ENCODE measurements around the gene HOXD4.

The HOXD4 gene

GRCh38 chr2:176136374-176137251 is 14.7 kb upstream of the HOXD4 start:
- peak in 1 of 42 donors; percentile 19 for DNase-seq
- intact Hi-C loops (cut with DNase I): loop anchor here (5.0 kb wide), 1 partner anchor 421 kb away; no protein-coding TSS in a partner anchor

DNA sequence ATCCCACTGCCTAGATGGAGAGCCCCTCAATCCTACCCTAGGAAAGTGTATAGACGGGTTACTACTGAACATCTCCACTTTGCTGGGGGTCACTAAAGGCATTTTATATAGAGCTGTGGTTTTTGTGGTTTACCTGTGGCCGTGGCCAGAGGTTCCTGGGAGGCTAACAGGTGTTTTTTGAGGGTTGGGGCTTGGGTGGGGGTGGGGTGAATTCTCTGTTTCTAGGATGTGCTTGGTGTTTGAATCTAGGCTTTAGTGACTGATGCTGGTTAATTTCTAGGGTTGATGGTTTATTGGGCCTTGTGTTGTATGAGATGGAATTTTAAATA is 14.1 kb upstream of the HOXD4 start:
- intact Hi-C loops (cut with DNase I): loop anchor here (5.0 kb wide), 1 partner anchor 420 kb away; no protein-coding TSS in a partner anchor
- DNase-seq: no peak

- no peak for DNase-seq
- intact Hi-C loops (cut with DNase I): loop anchor here (5.0 kb wide), 1 partner anchor 419 kb away; no protein-coding TSS in a partner anchor
These were observed 13.4 kb upstream of the HOXD4 start for GRCh38 chr2:176137906-176138305.

- intact Hi-C loops (cut with DNase I): loop anchor here (5.0 kb wide), 1 partner anchor 419 kb away; no protein-coding TSS in a partner anchor
- no peak for DNase-seq
These were observed 12.8 kb upstream of the HOXD4 start for GRCh38 chr2:176138526-176138922.

- DNase-seq: peak in 1 of 42 donors; percentile 12
- intact Hi-C loops (cut with DNase I): loop anchor here (5.0 kb wide), 1 partner anchor 418 kb away; no protein-coding TSS in a partner anchor
These were observed 12.3 kb upstream of the HOXD4 start for GRCh38 chr2:176138923-176139660.

DNA sequence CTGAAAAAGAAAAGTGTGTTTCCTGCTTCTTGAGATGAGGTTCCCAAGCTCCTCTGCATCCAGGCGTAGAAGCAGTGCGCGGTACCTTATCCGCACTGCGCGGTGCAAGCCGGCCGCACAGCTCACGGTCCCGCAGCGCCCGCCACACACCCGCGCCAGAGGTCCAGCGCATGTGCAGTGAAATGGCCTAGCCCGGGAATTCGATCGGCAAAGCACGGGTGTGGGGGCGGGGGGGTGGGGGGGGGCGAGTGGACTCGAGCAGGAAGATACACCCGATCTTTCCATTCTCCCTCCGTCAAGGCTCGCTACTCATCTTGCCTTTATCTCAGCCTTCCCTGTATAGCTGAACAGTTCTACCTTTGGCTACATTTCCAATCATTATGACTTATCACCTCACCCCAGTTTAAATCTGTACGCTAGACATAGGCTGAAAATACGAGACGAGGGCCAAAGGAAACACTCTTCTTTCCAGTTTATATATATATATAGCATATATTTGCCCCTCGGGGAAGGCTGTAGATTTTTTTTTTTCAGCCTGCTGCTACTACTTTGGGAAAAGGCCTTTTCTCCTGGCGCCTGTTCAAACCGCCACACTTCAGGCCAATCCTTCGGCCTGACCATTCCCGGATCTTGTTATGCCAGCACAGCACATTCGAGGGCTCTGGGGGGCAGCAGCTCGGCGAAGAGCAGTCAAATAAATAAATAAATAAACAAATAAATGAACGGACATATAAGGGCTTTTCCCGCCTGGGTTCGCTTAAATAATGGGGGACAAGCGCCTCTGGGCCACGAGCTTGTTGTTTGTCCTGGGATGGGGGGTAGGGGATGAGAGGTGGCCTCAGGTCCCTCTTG is 11.5 kb upstream of the HOXD4 start:
- DNase-seq: peak in 1 of 42 donors; percentile 32
- intact Hi-C loops (cut with DNase I): loop anchor here (5.0 to 10.0 kb wide), 4 partner anchors 317 to 1005 kb away; no protein-coding TSS in a partner anchor

DNA sequence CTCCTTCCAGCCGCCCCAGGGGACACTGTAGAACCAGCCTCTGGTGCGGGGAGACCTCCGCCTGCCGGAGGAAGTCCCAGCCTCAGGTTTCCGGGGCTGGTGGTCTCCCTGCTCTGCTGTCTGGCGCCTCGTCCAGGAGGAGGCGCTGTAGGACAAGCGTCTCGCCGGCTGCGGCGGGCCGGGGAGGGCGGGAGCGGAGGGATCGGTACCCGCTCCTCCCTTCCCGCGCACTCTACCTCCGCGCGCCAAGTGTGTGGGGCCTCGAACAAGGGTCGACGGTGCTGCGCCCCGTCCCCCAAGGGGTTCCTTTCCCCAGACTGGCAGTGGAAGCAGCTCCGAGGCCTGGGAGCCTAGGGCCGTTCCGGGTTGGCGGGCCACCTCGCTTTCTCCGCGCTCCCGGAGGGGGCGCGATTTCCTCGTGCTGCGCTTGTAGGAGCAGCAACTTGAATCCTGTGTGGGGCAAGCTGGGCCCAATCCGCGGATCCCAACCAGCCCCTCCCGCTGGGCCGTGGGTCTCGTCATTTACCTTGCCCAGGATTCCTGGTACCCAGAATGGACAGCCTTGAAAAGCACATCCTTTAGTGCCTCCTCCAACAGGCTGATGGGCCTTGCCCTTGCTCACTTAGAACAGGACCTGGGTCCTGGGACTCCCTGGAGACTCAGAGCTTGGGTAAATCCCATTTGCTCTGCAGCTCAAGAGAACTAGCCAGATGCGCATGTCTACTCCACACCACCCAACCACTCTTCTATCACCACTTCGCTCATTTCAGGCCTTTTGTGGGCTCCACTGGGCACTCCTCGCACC is 10.6 kb upstream of the HOXD4 start:
- intact Hi-C loops (cut with DNase I): loop anchor here (5.0 to 10.0 kb wide), 3 partner anchors 317 to 1004 kb away; no protein-coding TSS in a partner anchor
- peak; percentile 22 to 85 (median 68) for DNase-seq

DNA sequence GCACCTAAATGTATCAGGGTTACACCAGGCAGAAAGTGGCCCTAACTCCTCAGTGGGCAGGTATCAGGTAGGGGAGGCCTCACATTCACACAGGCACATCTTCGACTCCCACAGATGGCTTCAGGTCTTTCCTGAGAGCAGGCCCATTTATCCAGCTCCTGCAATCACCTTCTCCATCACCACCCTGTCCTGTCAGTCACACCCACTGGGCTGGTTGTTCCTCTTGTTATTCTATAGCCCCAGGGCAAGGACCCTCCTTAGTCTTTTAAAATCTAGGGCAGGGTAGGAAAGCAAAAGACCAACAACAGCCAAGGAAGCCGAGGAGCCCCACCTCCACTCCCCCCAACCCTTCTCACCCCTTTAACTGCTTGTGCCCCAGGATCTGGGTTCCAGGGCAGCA is 9.1 kb upstream of the HOXD4 start:
- DNase-seq: no peak
- intact Hi-C loops (cut with DNase I): loop anchor here (5.0 to 10.0 kb wide), 3 partner anchors 315 to 1003 kb away; no protein-coding TSS in a partner anchor

DNA sequence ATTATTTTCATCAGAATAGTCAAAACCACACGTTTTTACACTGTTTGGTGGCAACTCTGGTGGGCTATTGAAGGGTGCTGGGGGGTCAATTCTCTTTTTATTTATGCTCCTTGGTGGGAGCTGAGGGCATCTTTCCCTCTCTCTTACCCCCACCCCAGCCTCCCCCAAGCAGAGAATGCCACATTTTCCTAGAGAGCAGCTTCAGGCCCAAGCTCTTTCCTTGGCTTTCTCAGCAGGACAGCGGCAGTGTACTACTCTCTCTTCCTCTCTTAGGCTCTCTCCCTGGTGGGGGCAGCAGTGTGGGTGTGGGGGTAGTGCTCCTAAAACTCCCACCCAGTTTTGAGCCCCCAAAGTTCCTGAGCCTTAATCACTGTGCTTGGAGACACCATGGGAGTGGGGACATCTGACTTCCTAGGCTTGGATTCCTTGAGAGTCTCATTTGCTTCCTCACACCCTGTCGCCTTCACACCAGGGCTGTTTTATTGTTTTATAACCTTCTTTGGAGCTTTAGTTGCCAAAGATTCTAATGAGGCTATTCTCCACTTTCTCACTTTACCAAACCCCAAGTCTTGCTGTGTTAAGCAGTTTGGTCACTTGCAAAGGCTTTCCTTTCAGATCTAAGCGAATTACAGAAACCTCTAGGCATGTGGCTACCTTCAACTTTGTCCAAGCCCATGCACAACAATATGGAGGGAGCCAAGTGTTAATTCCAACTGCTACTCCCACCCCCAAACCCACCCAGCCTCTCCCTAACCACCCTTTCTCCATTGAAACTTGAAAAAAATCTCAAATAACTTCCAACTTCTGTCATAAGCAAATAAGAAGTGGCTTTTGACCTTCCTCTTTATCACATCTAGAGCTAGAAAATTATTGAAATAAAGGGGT is 6.0 kb upstream of the HOXD4 start:
- intact Hi-C loops (cut with DNase I): loop anchor here (10.0 kb wide), 1 partner anchor 999 kb away; no protein-coding TSS in a partner anchor

GRCh38 chr2:176146101-176146500 is 5.2 kb upstream of the HOXD4 start:
- DNase-seq: no peak
- intact Hi-C loops (cut with DNase I): loop anchor here (10.0 kb wide), 1 partner anchor 999 kb away; no protein-coding TSS in a partner anchor

More for the DNA sequence above, 6.0 kb upstream of the HOXD4 start:
- DNase-seq: no peak

DNA sequence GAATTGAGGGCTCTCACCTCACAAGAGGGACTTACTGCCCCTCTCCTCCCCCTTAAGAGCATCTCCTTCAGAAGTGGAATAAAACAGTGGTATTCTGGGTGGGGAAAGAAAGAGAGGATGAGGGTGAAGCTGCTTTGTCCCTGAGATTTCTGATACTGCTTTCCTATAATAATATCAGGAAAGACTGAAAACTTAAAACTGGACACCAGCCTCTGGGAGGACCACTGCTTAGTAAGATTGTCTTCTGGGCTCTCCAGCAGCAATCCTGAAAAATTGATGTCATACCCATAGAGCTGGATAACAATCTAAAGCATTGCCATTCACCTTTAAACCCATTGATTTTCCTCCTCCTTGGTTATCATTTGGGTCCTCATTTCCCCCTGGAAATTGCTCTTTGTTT is 4.7 kb upstream of the HOXD4 start:
- no peak for DNase-seq
- intact Hi-C loops (cut with DNase I): loop anchor here (10.0 kb wide), 1 partner anchor 998 kb away; no protein-coding TSS in a partner anchor

DNA sequence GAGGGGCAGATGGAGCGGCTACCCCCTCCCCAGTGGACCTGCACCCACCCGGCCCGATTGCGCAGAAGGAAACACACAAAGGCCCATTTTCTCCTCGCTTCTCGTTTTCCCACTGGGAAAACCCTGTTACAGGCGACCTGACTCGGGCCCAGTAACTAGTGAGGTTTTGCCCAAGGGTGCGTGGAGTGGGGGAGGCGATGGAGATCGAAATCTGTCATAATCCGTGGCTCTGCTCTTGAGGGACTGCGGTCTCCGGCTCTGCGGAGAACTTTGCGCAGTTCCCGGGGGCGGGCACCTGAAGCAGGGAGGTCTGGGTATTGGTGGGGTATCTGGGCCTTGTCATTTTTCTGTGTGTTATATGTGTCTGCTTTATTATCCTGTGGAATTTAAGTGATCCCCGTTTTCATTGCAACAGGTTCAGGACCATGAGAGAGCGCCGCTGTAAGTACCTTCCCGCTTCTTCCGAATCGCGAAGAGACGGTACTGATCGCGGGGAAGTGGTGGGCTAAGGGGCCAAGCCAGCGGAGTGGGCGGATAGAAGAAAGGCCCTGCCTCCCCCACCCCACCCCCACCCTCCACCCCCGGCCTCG is 4.0 kb upstream of the HOXD4 start:
- intact Hi-C loops (cut with DNase I): loop anchor here (10.0 kb wide), 1 partner anchor 997 kb away; no protein-coding TSS in a partner anchor
- no peak for DNase-seq

DNA sequence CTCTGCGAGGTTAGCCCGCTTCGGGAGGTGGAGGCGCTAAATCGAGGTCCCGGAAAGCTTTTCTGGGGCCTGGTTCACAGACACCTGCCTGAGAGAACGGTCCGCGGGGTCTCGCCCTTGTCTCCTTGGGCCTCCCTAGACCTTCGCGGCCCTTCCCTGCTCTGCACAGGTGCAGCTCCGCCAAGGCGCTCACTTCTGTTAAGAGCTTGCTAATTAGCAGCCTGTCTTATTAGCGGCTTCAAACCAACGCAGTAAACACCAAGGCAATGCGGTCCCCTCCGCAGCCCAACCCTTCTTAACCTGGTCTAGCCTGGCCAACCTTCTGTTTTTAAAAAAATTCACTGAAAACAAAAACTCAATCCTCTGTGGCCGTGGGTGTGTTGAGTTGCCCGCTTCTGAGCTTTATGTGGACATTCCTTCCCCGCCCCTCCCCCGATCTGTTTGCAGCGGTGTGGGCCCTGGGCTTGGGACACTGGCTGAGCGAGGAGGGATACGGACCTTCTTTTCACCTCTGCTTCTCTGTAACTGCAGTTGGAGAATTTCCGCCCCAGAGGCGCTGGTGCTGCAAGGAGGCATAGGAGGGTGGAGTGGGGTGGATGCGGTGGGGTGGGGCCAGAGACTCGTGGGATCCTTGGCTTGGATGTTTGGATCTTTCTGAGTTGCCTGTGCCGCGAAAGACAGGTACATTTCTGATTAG is 3.4 kb upstream of the HOXD4 start:
- intact Hi-C loops (cut with DNase I): loop anchor here (10.0 kb wide), 1 partner anchor 997 kb away; no protein-coding TSS in a partner anchor
- no peak for DNase-seq

- intact Hi-C loops (cut with DNase I): loop anchor here (10.0 kb wide), 1 partner anchor 996 kb away; no protein-coding TSS in a partner anchor
These were observed 2.5 kb upstream of the HOXD4 start for GRCh38 chr2:176148751-176149421.

GRCh38 chr2:176149481-176149938 is 1.8 kb upstream of the HOXD4 start:
- intact Hi-C loops (cut with DNase I): loop anchor here (10.0 kb wide), 1 partner anchor 995 kb away; no protein-coding TSS in a partner anchor
- no peak for DNase-seq

More at GRCh38 chr2:176148751-176149421, 2.5 kb upstream of the HOXD4 start:
- DNase-seq: no peak

Measured in head of caudate nucleus (tissue), 42 donors.